HEK293T (cell line): ENCODE results near the gene PTPRO.

ENCODE experiments used
- CTCF ChIA-PET: fragments of 350-600 bp; formaldehyde crosslinking; extraction: SDS; loops from one replicate; lab custom pipeline; 2021; ENCODE audit warnings: antibody characterized with exemption, inconsistent platforms; lab: Yijun Ruan, JAX
- POLR2A ChIA-PET: fragments of 350-600 bp; formaldehyde crosslinking; extraction: SDS; loops from one replicate; lab custom pipeline; 2020; ENCODE audit warnings: antibody characterized with exemption, inconsistent platforms; lab: Yijun Ruan, JAX
- DNase-seq: peaks from one replicate; pipeline ENCODE4 v3.0.0; 2012; ENCODE audit warnings: mixed read lengths; ENCODE audit errors: extremely low spot score
- ARNT ChIP-seq: fragments of 450-650 bp; IDR thresholded peaks from 2 replicates; pipeline ENCODE4 v1.6.1; 2017; ENCODE audit warnings: mild to moderate bottlenecking
- BHLHE40 ChIP-seq: fragments of 450-650 bp; IDR thresholded peaks from 2 replicates; pipeline ENCODE4 v1.6.1; 2016; ENCODE audit warnings: mild to moderate bottlenecking, moderate library complexity, borderline replicate concordance
- CTBP1 ChIP-seq: fragments of 450-650 bp; IDR thresholded peaks from 2 replicates; pipeline ENCODE4 v1.6.1; 2016; ENCODE audit warnings: borderline replicate concordance
- ELF4 ChIP-seq: fragments of 450-650 bp; IDR thresholded peaks from 2 replicates; pipeline ENCODE4 v1.6.1; 2017; ENCODE audit warnings: antibody characterized with exemption
- FOXA1 ChIP-seq: fragments of 450-650 bp; IDR thresholded peaks from 2 replicates; pipeline ENCODE4 v1.6.1; 2016; ENCODE audit warnings: mild to moderate bottlenecking
- FOXK2 ChIP-seq: fragments of 450-650 bp; IDR thresholded peaks from 2 replicates; pipeline ENCODE4 v1.6.1; 2016; ENCODE audit warnings: mild to moderate bottlenecking
- FOXM1 ChIP-seq: fragments of 450-650 bp; IDR thresholded peaks from 2 replicates; pipeline ENCODE4 v1.6.1; 2017; ENCODE audit warnings: mild to moderate bottlenecking, borderline replicate concordance
- HDGF ChIP-seq: fragments of 450-650 bp; IDR thresholded peaks from 2 replicates; pipeline ENCODE4 v1.6.1; 2017; ENCODE audit warnings: antibody characterized with exemption, borderline replicate concordance
- L3MBTL2 ChIP-seq: fragments of 450-650 bp; conservative IDR thresholded peaks from 2 replicates; pipeline ENCODE4 v1.6.1; 2016; ENCODE audit warnings: mild to moderate bottlenecking
- LEF1 ChIP-seq: fragments of 450-650 bp; IDR thresholded peaks from 2 replicates; pipeline ENCODE4 v1.6.1; 2017; ENCODE audit warnings: mild to moderate bottlenecking, borderline replicate concordance
- NFRKB ChIP-seq: fragments of 450-650 bp; IDR thresholded peaks from 2 replicates; pipeline ENCODE4 v1.6.1; 2016; ENCODE audit warnings: mild to moderate bottlenecking, moderate library complexity
- SP1 ChIP-seq: fragments of 450-650 bp; IDR thresholded peaks from 2 replicates; pipeline ENCODE4 v1.6.1; 2017
- SUZ12 ChIP-seq: fragments of 450-650 bp; IDR thresholded peaks from 2 replicates; pipeline ENCODE4 v1.6.1; 2016; ENCODE audit warnings: mild to moderate bottlenecking
- TARDBP ChIP-seq: fragments of 450-650 bp; IDR thresholded peaks from 2 replicates; pipeline ENCODE4 v1.6.1; 2016
- ZNF384 ChIP-seq: fragments of 450-650 bp; IDR thresholded peaks from 2 replicates; pipeline ENCODE4 v1.6.1; 2016
- TF ChIP-seq, protein P1 (sequence below): fragments of 450-650 bp; IDR thresholded peaks from 2 replicates; pipeline ENCODE4 v1.6.1; 2016

Gene PTPRO

DNA sequence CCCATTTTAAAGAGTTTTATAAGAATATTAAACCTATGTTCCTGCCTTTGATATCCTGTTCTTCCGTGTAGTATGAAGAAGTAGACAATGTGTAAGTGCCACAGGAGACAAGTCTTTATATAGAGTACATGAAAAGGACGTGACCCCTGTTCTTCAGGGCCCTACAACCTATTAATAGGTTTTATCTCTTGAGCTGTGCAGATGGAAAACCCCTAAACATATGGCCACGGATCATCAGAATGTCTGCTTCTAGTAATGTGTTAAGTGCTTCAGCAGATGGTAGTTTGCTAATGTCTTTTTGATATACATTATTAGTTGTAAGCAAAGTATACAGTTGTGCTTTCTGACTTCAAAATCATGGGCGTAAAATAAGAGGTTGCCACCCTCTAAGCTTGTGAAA, 228.5 kb downstream of the PTPRO start:
- TF ChIP-seq FOXM1 (no peak), SUZ12 (no peak), HDGF (no peak)
- POLR2A ChIA-PET: no interaction called here
- DNase-seq: no peak
- CTCF ChIA-PET: interaction anchor here (0.7 to 1.5 kb wide), 2 partner anchors 18 to 34 kb away, joined by 3 to 4 read pairs; no protein-coding TSS in a partner anchor

DNA sequence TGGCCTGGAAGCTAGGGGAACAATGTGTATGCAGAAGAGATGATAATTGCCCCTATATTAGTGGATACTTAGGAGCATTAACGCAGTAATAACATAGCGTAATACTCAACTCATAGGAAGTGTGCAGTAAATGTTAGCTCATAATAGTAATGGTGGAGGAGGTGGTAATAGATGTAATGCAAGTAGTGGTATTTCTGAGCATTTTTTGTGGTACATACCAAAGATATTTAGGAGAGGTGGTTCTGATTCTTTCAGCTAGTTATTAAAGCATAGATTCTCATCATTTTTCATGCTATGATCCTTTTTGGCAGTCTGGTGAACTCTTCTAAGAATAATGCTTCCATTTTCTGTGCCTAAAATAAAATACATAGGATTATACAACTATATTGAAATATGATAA, 233.1 kb downstream of the PTPRO start:
- DNase-seq: no peak
- ChIA-PET POLR2A (no interaction called here), CTCF (interaction anchor here (0.6 to 0.7 kb wide), 2 partner anchors 113 to 432 kb away, joined by 3 read pairs; no protein-coding TSS in a partner anchor)
- TF ChIP-seq ARNT (no peak), ELF4 (no peak), TARDBP (no peak), FOXM1 (no peak), L3MBTL2 (no peak), FOXA1 (no peak), LEF1 (no peak), SP1 (no peak), NFRKB (no peak), HDGF (no peak), CTBP1 (no peak), FOXK2 (no peak)
- TF ChIP-seq, protein P1, sequence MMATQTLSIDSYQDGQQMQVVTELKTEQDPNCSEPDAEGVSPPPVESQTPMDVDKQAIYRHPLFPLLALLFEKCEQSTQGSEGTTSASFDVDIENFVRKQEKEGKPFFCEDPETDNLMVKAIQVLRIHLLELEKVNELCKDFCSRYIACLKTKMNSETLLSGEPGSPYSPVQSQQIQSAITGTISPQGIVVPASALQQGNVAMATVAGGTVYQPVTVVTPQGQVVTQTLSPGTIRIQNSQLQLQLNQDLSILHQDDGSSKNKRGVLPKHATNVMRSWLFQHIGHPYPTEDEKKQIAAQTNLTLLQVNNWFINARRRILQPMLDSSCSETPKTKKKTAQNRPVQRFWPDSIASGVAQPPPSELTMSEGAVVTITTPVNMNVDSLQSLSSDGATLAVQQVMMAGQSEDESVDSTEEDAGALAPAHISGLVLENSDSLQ: no peak

GRCh38 chr12:15556411-15557102, 234.2 kb downstream of the PTPRO start:
- TF ChIP-seq CTBP1: no peak
- no peak for TF ChIP-seq LEF1
- TF ChIP-seq, protein P1: no peak
- TF ChIP-seq ARNT: no peak
- no peak for TF ChIP-seq NFRKB
- TF ChIP-seq FOXA1: no peak
- no peak for TF ChIP-seq HDGF
- no peak for TF ChIP-seq ELF4
- TF ChIP-seq L3MBTL2: no peak
- TF ChIP-seq ZNF384: no peak
- no peak for TF ChIP-seq SP1
- TF ChIP-seq BHLHE40: no peak
- TF ChIP-seq FOXM1: no peak
- no peak for DNase-seq
- POLR2A ChIA-PET: no interaction called here
- CTCF ChIA-PET: interaction anchor here (0.8 to 0.9 kb wide), 2 partner anchors 28 to 280 kb away, joined by 3 read pairs; no protein-coding TSS in a partner anchor

- no peak for DNase-seq
- no peak for TF ChIP-seq TARDBP
- TF ChIP-seq FOXA1: no peak
- no peak for TF ChIP-seq FOXM1
- no peak for TF ChIP-seq ARNT
- TF ChIP-seq SP1: no peak
- no peak for TF ChIP-seq ZNF384
- no peak for TF ChIP-seq L3MBTL2
- TF ChIP-seq, protein P1: no peak
- TF ChIP-seq BHLHE40: no peak
- TF ChIP-seq HDGF: no peak
- no peak for TF ChIP-seq SUZ12
- no peak for TF ChIP-seq CTBP1
- no peak for TF ChIP-seq LEF1
- POLR2A ChIA-PET: no interaction called here
- CTCF ChIA-PET: interaction anchor here (3.0 kb wide), 1 partner anchor 26 kb away, joined by 10 read pairs; no protein-coding TSS in a partner anchor
Measured at GRCh38 chr12:15558915-15559528, 236.7 kb downstream of the PTPRO start.

- POLR2A ChIA-PET: no interaction called here
- TF ChIP-seq BHLHE40 (no peak), CTBP1 (no peak), SP1 (no peak), ZNF384 (no peak), ELF4 (no peak), TARDBP (no peak), SUZ12 (no peak), NFRKB (no peak), ARNT (no peak), HDGF (no peak), FOXK2 (no peak), L3MBTL2 (no peak), FOXA1 (no peak), FOXM1 (no peak), LEF1 (no peak)
- TF ChIP-seq, protein P1: no peak
- CTCF ChIA-PET: interaction anchor here (3.0 kb wide), 1 partner anchor 23 kb away, joined by 10 read pairs; no protein-coding TSS in a partner anchor
- DNase-seq: no peak
Measured at GRCh38 chr12:15561396-15561795, 239.1 kb downstream of the PTPRO start.
